ENCODE measurements around the gene ANP32A.
A peak's percentile ranks its signal among the peaks of the same experiment; 100 is the strongest.
"Not testable (repeated sequence)": the region's sequence is repeated elsewhere in the genome, so short reads cannot be mapped to it uniquely, and the experiment has no call there.

ANP32A gene

DNA sequence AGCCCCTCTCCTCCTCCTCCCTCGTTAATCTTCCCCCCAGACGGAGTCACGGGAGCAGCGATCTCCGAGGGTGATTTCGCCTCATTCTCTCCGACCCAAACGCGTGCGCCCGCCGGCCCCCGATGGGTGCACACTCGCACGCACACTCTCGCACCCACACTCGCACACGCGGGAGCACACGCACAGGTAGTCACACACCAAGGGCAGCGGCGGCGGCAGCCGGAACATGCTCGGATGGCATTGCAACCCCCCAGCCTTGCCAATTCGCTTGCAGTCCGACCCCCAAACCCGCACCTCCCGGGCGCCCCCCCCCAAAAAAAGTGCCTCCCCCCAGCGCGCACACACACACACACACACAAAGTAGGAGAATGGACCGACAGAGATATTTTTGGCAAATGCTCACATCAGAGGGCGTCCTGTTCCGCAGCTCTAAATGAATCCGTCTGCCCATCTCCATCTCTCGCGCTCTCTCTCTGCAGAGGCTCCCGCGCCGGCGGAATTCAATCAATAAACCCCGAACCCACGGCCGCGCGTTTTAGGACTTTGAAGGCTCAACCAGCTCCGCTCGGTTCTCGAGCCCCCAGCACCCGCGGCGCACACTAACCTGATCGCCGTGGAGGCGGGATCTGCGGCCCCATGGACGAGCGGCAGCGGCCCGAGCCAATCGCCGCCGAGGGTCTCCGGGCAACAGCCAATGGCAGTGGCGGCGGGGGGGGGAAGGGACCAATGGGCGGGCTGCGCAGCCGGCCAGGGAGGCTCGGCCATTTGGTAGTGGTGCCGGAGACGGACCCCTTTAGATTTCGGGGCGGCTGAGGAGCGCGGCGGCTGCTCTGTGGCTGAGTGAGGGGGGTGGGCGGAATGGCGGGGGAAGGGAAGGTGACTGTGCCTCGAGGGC is at the start of gene ANP32A:
Gene ANP32A (minus strand): TSS at position 601 of the 895 bp plus-strand sequence. CDS start 144 bp downstream, at position 457.
- DNase-seq (ENCODE audit: low read depth): peak; percentile 97

DNA sequence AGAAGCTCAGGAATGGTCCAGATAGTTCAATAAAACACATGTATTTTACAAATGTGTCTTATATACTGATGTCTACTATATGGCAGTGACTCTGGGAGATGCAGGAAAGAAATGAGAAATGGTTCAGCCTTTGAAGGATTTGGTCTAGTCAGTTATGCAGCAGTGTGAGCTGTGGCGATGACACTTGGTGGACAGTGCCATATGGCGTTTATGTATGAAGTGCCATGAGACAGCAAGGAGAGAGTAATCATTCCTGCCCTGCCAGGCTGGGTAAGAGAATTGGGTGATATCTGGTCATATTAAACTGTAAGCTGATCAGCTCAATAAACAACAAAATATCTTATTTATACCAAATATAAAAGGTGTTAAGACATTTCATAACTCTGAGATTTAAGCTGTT is 47.6 kb upstream of the ANP32A start:
- no peak for DNase-seq (ENCODE audit: low read depth)

DNA sequence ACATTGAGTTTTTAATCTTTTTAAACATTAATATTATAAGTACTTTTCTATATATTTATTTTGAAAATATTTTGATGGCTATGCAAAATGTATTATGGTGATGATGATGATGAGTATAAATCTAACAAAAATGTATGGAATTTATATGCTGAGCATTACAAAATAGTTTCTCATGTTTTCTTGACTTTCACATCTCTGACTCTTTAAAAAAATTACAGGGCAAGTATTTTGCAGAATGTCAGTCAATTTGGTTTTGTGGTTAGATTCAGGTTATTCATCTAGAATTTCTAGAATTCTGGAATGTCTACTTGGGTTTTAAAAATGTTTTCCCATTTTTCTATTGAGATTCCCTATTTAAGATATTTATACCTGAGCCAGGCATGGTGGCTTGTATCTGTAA is 41.7 kb upstream of the ANP32A start:
- DNase-seq (ENCODE audit: low read depth): no peak

DNA sequence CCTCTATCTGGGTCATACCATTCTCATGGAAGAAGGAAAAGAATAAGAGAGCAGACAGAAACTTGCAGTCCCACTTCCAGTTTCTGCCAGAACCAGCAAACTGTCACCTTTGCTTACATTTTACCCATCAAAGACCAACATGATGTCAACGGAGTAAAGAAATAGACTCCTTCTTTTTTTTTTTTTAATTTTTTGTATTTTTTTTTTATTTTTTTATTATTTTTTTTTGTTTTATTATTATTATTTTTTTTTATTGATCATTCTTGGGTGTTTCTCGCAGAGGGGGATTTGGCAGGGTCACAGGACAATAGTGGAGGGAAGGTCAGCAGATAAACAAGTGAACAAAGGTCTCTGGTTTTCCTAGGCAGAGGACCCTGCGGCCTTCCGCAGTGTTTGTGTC is 38.0 kb upstream of the ANP32A start:
- DNase-seq (ENCODE audit: low read depth): not testable (repeated sequence)

DNA sequence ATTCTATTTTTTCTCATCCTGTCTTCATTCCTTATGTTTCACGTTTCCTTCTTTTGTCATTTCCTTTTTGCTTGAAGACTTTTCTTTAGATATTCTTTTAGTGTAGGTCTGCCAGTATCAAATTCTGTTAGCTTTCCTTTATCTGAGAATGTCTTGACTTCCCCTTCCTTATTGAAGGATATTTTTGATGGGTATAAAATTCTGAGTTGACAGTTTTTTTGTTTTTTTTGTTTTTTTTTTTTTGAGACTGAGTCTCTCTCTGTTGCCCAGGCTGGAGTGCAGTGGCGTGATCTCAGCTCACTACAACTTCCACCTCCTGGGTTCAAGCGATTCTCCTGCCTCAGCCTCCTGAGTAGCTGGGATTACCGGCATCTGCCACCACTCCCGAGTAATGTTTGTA is 36.7 kb upstream of the ANP32A start:
- not testable (repeated sequence) for DNase-seq (ENCODE audit: low read depth)

DNA sequence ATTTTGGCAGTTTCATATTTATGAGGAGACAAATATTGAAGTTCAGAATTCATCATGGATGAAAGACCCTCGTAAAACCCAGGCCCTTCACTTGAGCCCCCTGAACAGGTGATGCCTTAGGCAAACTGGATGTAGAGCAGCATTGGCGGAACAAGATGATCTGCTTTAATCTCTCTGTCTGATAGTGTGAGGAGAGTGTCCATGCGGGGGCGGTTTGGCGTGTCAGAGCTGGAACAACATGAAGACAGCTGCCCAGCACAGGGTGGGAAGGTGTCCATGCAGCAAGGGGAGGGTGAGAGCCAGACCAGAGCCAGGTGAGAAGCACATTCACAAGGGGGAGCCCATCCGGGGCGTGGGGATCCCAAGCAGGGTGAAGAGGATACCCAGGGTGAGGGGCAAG is 31.8 kb upstream of the ANP32A start:
- no peak for DNase-seq (ENCODE audit: low read depth)

DNA sequence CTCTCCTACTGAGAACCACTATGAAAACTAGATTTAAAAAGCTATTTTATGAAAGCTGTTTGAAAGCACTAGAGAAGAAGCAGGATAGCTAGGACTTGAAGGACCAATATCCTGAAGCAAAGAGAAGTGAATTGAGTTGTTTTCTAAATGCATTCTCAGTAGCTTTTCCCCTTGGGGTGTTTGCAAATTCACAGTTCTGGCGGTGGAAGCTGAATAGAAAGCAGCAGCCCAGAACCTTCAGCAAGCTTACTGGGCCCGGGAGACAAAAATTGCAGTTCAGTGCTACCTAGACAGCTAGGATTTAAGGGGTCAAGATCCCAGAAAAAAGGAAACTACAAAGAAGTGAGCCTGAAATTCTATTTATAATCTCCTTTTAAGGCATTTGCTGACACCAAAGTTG is 31.3 kb upstream of the ANP32A start:
- no peak for DNase-seq (ENCODE audit: low read depth)

DNA sequence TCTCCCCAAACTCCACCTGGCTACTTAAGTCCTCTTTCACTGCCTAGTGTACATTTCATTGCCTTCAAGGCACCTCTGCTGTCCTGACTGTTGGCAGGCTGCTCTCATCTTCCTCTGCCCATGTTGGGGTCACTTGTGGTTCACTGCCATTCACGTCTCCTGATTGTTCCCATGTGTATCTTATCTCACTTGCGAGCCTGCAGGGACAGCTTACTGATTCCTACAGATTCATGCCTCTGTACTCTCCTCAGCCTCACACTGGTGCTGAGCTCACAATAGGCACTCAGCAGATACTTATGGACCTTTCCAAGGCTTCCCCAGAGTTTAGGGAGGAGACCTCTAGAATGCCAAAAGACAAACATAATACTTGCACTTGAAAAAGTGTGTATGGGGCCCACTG is 28.8 kb upstream of the ANP32A start:
- no peak for DNase-seq (ENCODE audit: low read depth)

DNA sequence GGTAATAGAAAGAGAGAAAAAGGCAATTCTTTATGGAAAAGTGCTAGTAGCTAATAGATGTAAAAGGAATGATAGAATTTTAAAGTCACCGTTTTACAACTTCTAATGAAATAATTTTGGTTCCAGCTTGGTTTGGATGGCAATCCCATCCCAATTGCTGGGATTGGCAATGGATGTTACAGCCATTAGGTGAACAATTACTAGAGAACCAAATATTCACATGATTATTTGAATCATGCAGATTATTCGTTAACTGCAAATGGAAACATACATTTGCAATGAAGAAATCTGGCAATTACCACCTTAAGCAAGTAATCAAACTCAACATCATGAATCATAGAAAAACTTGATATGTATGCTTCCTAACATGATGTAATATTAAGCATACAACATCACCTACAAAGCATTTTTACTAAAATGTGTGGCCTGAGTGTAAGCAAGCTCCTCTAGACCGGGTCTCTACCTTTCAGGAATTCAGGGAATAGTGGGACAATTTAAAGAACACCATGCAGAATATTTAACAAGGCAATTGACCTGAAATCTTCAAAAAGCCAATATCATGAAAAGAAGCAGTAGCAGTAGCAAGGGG is 26.2 kb upstream of the ANP32A start:
- no peak for DNase-seq (ENCODE audit: low read depth)

DNA sequence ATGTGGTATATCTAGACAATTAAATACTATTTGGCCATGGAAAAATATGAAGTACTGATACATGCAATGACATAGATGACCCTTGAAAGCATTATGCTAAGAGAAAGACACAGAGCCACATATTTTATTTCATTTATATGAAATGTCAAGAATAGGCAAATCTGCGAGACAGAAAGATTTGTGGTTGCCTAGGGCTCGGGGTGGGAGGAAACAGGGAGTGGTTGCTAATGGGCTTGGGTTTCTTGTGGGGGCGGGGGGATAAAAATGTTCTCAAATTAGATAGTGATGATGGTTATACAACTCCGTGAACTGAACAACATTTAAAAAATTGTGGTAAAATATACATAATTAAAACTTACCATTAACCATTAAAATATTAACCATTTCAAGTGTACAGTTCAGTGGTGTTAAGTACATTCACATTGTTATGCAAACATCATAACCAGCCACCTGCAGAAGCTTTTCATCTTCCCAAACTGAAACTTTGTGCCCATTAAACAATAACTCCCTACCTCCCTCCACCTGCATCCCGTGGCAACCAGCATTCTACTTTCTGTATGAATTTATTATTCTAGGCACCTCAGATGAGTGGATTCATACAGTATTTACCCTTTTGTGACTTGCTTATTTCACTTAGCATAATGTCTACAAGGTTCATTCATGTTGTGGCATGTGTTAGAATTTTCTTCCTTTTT is 24.3 kb upstream of the ANP32A start:
- no peak for DNase-seq (ENCODE audit: low read depth)

DNA sequence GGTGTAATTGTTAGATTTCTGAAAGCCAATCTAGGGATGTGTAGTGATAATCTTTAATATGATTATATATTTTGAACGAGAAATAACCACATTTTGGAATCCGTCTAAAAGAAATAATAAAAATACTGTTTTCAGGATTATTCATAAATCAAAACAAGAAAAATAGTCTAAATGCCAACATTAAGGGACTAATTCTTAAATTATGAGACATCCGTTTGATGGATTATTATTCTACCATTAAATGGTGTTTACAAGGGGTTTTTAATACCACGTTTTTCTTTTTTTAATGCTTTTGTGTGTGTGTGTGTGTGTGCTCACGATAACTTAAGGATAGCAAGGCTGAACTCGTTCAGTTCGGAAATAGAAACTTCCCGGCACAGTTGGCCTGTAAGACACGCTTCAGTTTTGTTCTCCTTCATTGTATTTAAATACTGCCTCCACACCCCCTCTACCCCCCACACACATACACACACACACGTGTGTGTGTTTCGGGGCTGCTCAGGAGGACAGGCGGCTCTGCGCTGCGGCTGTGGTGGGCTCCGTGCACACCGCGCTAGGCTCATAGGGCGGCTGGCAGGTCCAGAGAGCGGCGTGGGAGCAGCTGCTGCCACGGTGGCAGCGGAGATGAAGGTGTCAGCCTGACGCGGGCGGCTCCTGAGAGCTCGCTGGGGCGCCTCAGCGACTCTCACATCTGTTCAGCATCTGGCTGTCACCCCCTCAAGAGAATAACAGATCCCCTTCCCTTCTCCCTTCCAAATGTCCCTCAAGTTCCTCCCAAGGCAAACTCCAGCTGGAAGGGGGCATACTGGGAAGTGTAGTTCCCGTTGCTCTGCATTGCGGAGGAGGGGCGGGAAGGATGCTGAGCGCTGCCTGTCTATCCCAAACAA is 23.0 kb upstream of the ANP32A start:
- peak; percentile 30 for DNase-seq (ENCODE audit: low read depth)

DNA sequence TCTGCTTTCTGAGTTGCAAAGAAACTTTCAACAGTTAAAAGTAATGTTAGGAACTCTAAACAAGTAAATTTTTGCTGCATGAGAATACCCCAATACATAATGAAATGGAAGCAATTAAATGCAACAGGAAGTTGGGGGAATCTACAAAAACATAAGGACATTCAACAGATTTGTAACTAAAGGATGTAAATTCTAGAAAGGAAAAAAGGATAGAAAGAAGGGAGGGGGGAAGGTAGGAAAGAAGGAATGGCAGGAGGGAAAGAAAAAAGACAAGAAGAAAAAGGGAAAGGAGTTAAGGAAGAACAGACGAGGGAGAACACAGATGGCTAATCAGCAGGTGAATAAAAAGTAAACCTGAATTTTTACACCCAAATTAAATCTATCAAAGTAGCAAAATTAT is 22.3 kb upstream of the ANP32A start:
- no peak for DNase-seq (ENCODE audit: low read depth)

DNA sequence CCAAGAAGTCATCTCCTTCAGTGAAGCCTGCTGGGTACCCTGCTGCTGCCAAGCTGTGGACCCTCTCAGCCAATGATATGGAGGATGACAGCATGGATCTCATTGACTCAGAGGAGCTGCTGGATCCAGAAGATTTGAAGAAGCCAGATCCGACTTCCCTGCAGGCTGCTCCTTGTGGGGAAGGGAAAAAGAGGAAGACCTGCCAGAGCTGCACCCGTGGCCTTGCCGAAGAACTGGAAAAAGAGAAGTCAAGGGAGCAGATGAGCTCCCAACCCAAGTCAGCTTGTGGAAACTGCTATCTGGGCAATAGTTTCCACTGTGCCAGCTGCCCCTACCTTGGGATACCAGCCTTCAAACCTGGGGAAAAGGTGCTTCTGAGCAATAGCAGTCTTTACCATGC is 13.7 kb upstream of the ANP32A start:
- DNase-seq (ENCODE audit: low read depth): no peak

DNA sequence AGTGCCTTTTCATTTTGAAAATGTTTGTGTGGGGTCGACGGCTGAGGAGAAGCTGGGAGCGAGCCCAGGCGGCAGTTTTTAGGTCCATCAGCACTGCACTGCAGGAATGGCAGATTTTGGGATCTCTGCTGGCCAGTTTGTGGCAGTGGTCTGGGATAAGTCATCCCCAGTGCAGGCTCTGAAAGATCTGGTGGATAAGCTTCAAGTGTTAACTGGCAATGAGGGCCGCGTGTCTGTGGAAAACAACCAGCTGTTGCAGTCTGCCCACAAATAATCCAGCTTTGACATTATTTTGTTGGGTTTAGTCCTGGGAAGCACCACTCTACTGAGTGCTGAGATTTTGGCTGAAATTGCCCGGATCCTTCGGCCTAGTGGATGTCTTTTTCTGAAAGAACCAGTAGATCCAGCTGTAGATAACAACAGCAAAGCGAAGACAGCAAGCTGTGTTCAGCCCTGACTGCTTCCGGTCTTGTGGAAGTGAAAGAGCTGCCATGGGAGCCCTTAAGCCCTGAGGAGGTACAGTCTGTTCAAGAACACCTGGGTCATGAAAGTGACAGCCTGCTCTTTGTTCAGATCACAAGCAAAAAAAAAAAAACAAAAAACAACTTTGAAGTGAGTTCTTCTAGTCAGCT is 13.1 kb upstream of the ANP32A start:
- no peak for DNase-seq (ENCODE audit: low read depth)

DNA sequence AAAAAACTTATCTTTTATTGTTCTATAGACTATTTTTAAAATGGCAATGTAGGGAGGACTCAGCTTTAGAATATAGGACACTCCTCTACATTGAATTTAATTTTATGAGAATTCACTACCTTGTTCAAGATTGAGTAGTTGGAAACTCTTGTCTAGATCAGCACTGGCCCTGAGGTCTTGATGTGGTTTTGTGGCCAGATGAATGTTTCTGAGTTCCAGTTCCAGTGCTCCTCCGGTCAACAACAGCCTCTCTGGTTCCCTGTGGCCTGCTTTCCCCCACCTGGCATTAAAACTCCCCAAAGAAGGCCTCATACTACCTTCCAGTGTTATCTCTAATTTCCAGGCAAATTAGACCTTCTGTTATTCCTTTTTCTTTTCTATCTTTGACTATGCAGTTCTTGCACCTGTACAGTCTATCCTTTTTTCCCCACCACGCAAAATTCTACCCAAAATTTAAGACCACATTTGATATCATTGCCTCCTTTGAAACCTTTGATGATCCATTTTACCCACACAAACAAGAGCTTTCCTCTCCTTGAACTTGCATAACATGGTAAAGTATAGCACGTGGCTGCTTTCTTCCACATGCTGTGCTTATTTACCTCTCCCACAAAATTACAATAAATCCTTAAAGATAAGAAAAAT is 9.6 kb upstream of the ANP32A start:
- no peak for DNase-seq (ENCODE audit: low read depth)

DNA sequence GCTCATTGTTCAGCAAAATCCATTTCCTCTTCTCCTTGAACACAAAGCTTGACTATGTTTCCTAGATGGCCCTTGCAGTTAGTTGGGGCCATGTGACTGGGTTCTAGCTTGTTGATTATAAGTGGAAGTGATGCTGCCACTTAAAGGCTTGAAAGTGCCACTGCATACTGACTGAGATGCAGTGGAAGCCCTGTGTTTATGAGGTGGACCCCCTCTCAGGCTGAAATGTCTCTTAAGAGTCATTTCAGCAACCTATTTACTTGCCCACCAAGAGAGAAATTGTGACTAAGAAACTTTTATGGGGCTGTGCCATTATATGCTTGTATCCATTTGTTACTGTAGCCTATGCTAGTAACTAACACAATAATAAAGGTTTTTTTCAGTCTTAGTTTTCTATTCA is 8.4 kb upstream of the ANP32A start:
- no peak for DNase-seq (ENCODE audit: low read depth)

DNA sequence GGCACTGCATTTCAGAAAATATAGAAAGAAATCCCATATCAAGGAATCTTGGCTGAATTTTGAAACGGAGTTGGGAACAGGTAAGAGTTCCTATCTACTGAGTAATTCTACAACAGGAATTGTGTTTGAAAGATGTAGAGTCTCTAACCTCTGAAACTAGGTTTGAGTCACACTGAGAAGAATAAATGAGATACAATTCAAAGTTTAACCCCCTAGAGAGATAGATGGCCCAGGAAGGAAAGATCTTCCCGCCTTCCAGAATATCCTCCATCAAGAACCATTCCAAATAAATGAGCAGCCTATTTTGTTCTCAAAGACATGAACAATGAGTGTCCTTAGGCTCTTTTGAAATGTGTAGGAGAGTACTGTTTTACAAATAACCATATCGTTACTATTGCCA is 2.9 kb upstream of the ANP32A start:
- no peak for DNase-seq (ENCODE audit: low read depth)

DNA sequence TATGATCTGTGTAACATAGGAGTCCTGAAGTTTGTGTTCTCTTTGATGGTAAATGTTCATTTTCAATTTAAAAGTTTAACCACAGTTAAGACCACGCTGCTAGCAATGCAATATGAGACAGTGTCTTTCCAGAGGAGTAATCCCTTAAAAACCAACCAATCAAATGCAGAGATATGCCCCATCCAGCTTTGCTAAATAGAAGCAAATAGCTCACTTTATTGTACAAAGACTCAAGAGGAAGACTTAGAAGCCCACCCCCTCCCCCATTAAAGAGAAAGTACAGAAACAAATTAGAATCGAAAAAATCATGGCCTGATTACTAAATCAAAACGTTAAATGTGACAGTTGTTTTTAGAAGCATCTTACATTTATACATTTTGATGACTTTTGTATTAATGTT is 2.1 kb upstream of the ANP32A start:
- DNase-seq (ENCODE audit: low read depth): no peak

DNA sequence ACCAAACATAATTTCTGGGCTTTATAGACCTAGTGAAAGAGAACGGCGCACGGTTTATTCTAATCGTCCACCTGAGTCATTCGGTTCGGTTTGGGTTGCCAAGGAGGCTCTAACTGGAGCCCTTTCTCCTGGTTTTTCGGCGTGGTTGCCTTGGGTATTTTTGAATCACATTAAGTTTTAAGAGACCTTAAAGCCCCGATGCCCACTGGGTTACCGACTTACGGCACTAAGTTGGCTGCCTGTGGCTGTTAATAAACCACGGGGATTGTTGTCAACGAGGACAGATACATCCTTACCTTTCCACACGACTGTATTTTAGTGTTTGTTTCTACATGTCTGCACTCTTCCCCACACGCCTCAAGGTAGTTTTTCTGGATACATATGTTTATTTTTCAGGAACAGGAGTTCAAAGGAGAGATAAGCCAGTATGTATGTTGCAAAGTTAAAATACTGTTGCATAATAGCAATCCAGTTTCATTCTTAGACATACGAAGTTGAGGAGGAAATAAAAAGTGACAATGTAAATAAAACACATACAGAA is 1.2 kb upstream of the ANP32A start:
- no peak for DNase-seq (ENCODE audit: low read depth)

DNA sequence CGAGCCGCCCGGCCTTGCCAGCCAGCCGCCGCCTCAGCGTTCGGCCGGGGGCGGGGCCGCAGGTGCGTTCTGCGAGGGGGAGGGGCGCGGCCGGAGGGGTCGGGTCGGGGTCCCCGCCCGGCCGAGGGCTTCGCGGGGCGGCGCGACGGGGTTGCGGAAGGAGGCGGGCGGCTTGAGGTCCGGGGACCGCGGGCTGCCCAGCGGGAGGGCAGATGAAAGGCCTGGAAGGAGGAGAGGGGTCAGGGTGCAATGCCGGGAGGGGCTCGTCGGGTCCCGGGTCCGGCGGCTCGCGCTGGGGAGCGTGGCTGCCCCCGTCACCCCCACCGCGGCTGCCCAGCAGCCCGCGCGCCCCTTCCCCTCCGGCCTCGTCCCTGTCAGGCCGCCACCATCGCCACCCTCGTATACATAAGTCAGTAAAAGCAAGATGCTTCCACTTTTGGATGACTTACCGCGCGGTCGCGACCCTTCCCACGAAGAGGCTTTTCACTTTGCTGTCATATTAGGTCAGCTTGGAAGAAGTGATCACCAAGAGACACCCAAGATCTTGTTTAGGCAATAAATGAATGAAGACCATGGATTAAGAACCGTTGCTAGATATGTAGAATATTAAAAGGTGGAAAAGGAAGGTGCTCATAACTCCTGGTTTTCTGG is 620 bp upstream of the ANP32A start:
- DNase-seq (ENCODE audit: low read depth): no peak

All from activated T-cell treated with anti-CD3 and anti-CD28 coated beads for 48 hours (primary cell).